Common myeloid progenitor, CD34-positive (primary cell): ENCODE data around the gene PPRC1.

Experiments
- CTCF ChIA-PET: fragments of 350-600 bp; sonication (Branson Sonifier 250); formaldehyde crosslinking; loops from one replicate; lab custom pipeline; 2021; ENCODE audit warnings: antibody characterized with exemption; lab: Charles Lee
- POLR2A ChIA-PET: fragments of 350-600 bp; sonication (Branson Sonifier 250); formaldehyde crosslinking; loops from one replicate; lab custom pipeline; 2021; ENCODE audit warnings: antibody characterized with exemption; lab: Charles Lee
- DNase-seq, 3 donors: peaks; one replicate each; pipeline versions ENCODE4 v3.0.0 to v3.0.0-alpha.2; 2013
- H3K27ac ChIP-seq, 2 experiments: 1 replicate in 1 of 2; 2 replicates in 1 of 2; pipeline ENCODE4 v1.7.0; 2013; ENCODE audit warnings: inconsistent platforms in 2 of 2, low read length in 2 of 2, mild to moderate bottlenecking in 2 of 2, low read depth in 1 of 2, moderate library complexity in 1 of 2; ENCODE audit not compliant: severe bottlenecking in 2 of 2, insufficient read depth in 1 of 2, poor library complexity in 1 of 2
- H3K27me3 ChIP-seq, 5 experiments: replicated peaks in 2 of 5; 1 replicate in 3 of 5; 2 replicates in 2 of 5; pipeline versions ENCODE4 v1.6.1 to v1.7.0; 2013; ENCODE audit warnings: low read length in 4 of 5, mild to moderate bottlenecking in 2 of 5, moderate library complexity in 2 of 5, inconsistent platforms in 1 of 5; ENCODE audit not compliant: insufficient read depth in 5 of 5, control insufficient read depth in 4 of 5
- H3K36me3 ChIP-seq, 4 experiments: 1 replicate in 2 of 4; 2 replicates in 2 of 4; pipeline versions ENCODE4 v1.6.1 to v1.7.0; 2013; ENCODE audit warnings: low read length in 3 of 4, control low read depth in 1 of 4, mild to moderate bottlenecking in 1 of 4; ENCODE audit not compliant: control insufficient read depth in 4 of 4, insufficient read depth in 4 of 4
- H3K4me1 ChIP-seq, 4 experiments: 1 replicate in 3 of 4; 2 replicates in 1 of 4; pipeline versions ENCODE4 v1.6.1 to v1.7.1; 2013; ENCODE audit warnings: low read length in 3 of 4, mild to moderate bottlenecking in 3 of 4, control low read depth in 1 of 4, inconsistent platforms in 1 of 4, moderate library complexity in 1 of 4; ENCODE audit not compliant: control insufficient read depth in 4 of 4, insufficient read depth in 4 of 4; ENCODE audit errors: control extremely low read depth in 1 of 4
- H3K4me3 ChIP-seq, 7 experiments: 1 replicate in 4 of 7; 2 replicates in 3 of 7; pipeline versions ENCODE4 v1.5.1 to v1.7.0; 2013; ENCODE audit warnings: mild to moderate bottlenecking in 7 of 7, low read length in 6 of 7, moderate library complexity in 6 of 7, inconsistent platforms in 2 of 7, low read depth in 2 of 7, control low read depth in 1 of 7; ENCODE audit not compliant: insufficient read depth in 4 of 7, control insufficient read depth in 1 of 7; ENCODE audit errors: extremely low read depth in 1 of 7
- H3K9me3 ChIP-seq, 5 experiments: 1 replicate in 4 of 5; 2 replicates in 1 of 5; pipeline versions ENCODE4 v1.6.1 to v1.7.1; 2013; ENCODE audit warnings: low read length in 4 of 5, mild to moderate bottlenecking in 2 of 5, inconsistent platforms in 1 of 5, low read depth in 1 of 5, moderate library complexity in 1 of 5; ENCODE audit not compliant: control insufficient read depth in 4 of 5, insufficient read depth in 2 of 5; ENCODE audit errors: control extremely low read depth in 1 of 5
- WGBS: methylation state at CpG from one replicate; pipeline ENCODE4 v1.1.5; 2013; ENCODE audit not compliant: insufficient coverage; 5-methylcytosine and 5-hydroxymethylcytosine counted together

The PPRC1 gene

GRCh38 chr10:102153093-102153620 is 20.3 kb downstream of the PPRC1 start:
- CTCF ChIA-PET = interaction anchor here (0.7 to 8.2 kb wide), 6 partner anchors 15 to 199 kb away, joined by 3 to 64 read pairs (median 4); no protein-coding TSS in a partner anchor
- Histone ChIP-seq H3K27me3 (no peaks in the 10 kb centered on the region), H3K36me3 (peaks cover 2 to 65% (median 42%) of the 10 kb centered on the region in 4 experiments), H3K4me1 (peaks cover 7 to 23% (median 21%) of the 10 kb centered on the region in 4 experiments), H3K4me3 (peak overlapping the region in 6 of 7 experiments; percentile 67 to 99 (median 96)), H3K9me3 (no peaks in the 10 kb centered on the region), H3K27ac (peak overlapping the region; percentile 89 to 92)
- WGBS = 47% methylated on average over 3 of the region's 5 CpGs
- no peak for DNase-seq
- POLR2A ChIA-PET = no interaction called here

- peaks cover 7 to 23% (median 21%) of the 10 kb centered on the region in 4 experiments for H3K4me1 ChIP-seq
- no peak for DNase-seq
- no peak overlapping the region for H3K27ac ChIP-seq
- H3K9me3 ChIP-seq = no peaks in the 10 kb centered on the region
- WGBS = 97% methylated on average over 7 of the region's 11 CpGs
- no peaks in the 10 kb centered on the region for H3K27me3 ChIP-seq
- no peak overlapping the region for H3K4me3 ChIP-seq
- H3K36me3 ChIP-seq = peaks cover 8 to 67% (median 45%) of the 10 kb centered on the region in 4 experiments
- CTCF ChIA-PET = interaction anchor here (1.5 kb wide), 1 partner anchor 43 kb away, joined by 3 read pairs; no protein-coding TSS in a partner anchor
- POLR2A ChIA-PET = interaction anchor here (0.6 kb wide), 1 partner anchor 188 kb away, joined by 3 read pairs; no protein-coding TSS in a partner anchor
These were observed 21.8 kb downstream of the PPRC1 start for GRCh38 chr10:102154466-102155116.

GRCh38 chr10:102157224-102157623 is 24.4 kb downstream of the PPRC1 start:
- ChIA-PET CTCF (interaction anchor here (1.2 to 2.1 kb wide), 4 partner anchors 10 to 84 kb away, joined by 4 to 9 read pairs (median 6); no protein-coding TSS in a partner anchor), POLR2A (interaction anchor here (1.1 kb wide), 1 partner anchor 42 kb away, joined by 3 read pairs; no protein-coding TSS in a partner anchor)
- no peaks in the 10 kb centered on the region for H3K9me3 ChIP-seq
- 97% methylated on average over 3 of the region's 3 CpGs for WGBS
- peak overlapping the region in 1 of 2 experiments; percentile 6 for H3K27ac ChIP-seq
- H3K4me1 ChIP-seq = peaks cover 7 to 17% (median 12%) of the 10 kb centered on the region in 4 experiments
- no peaks in the 10 kb centered on the region for H3K27me3 ChIP-seq
- H3K36me3 ChIP-seq = peaks cover 18 to 75% (median 59%) of the 10 kb centered on the region in 4 experiments
- DNase-seq = no peak
- no peak overlapping the region for H3K4me3 ChIP-seq

- Histone ChIP-seq H3K4me1 (peaks cover 0 to 5% (median 1%) of the 10 kb centered on the region in 4 experiments), H3K4me3 (no peak overlapping the region), H3K36me3 (peaks cover 21 to 92% (median 68%) of the 10 kb centered on the region in 4 experiments), H3K27ac (no peak overlapping the region), H3K27me3 (no peaks in the 10 kb centered on the region), H3K9me3 (no peaks in the 10 kb centered on the region)
- ChIA-PET POLR2A (interaction anchor here (0.5 to 1.4 kb wide), 2 partner anchors 19 to 38 kb away, joined by 4 to 5 read pairs; no protein-coding TSS in a partner anchor), CTCF (no interaction called here)
- 100% methylated on average over 3 of the region's 5 CpGs for WGBS
- DNase-seq = no peak
These were observed 26.3 kb downstream of the PPRC1 start for GRCh38 chr10:102159051-102159597.

GRCh38 chr10:102159831-102160230 is 27.0 kb downstream of the PPRC1 start:
- no peak overlapping the region for H3K4me3 ChIP-seq
- WGBS = 100% methylated on average over 2 of the region's 4 CpGs
- ChIA-PET POLR2A (interaction anchor here (1.4 kb wide), 1 partner anchor 39 kb away, joined by 4 read pairs; no protein-coding TSS in a partner anchor), CTCF (interaction anchor here (0.8 to 1.2 kb wide), 3 partner anchors 9 to 13 kb away, joined by 3 to 10 read pairs (median 4); no protein-coding TSS in a partner anchor)
- H3K9me3 ChIP-seq = no peaks in the 10 kb centered on the region
- H3K4me1 ChIP-seq = no peaks in the 10 kb centered on the region
- no peak overlapping the region for H3K27ac ChIP-seq
- peaks cover 21 to 88% (median 67%) of the 10 kb centered on the region in 4 experiments for H3K36me3 ChIP-seq
- no peak for DNase-seq
- no peaks in the 10 kb centered on the region for H3K27me3 ChIP-seq

GRCh38 chr10:102163342-102163989 is 30.6 kb downstream of the PPRC1 start:
- H3K4me3 ChIP-seq = no peak overlapping the region
- ChIA-PET POLR2A (no interaction called here), CTCF (interaction anchor here (1.2 kb wide), 1 partner anchor 24 kb away, joined by 3 read pairs; no protein-coding TSS in a partner anchor)
- 69% methylated on average over 3 of the region's 4 CpGs for WGBS
- H3K27me3 ChIP-seq = no peaks in the 10 kb centered on the region
- peaks cover 20 to 56% (median 44%) of the 10 kb centered on the region in 4 experiments for H3K36me3 ChIP-seq
- no peaks in the 10 kb centered on the region for H3K4me1 ChIP-seq
- peak overlapping the region in 1 of 2 experiments; percentile 28 for H3K27ac ChIP-seq
- H3K9me3 ChIP-seq = no peaks in the 10 kb centered on the region
- DNase-seq = no peak
